GM12865 (cell line): ENCODE data around the gene RHBDL1.

ENCODE experiments used
- DNase-seq: peaks from one replicate; pipeline ENCODE4 v3.0.0; 2010; ENCODE audit warnings: low read depth
- H3K4me3 ChIP-seq: 2 replicates; pipeline ENCODE4 v1.5.1; 2011; ENCODE audit warnings: mild to moderate bottlenecking, low read depth, low read length, control low read depth
- CTCF ChIP-seq: IDR thresholded peaks from 2 replicates; pipeline ENCODE4 v1.5.1; 2011; ENCODE audit warnings: low read length, control low read depth, low read depth, inconsistent platforms; ENCODE audit not compliant: insufficient read depth; ENCODE audit errors: missing control alignments

RHBDL1 gene

DNA sequence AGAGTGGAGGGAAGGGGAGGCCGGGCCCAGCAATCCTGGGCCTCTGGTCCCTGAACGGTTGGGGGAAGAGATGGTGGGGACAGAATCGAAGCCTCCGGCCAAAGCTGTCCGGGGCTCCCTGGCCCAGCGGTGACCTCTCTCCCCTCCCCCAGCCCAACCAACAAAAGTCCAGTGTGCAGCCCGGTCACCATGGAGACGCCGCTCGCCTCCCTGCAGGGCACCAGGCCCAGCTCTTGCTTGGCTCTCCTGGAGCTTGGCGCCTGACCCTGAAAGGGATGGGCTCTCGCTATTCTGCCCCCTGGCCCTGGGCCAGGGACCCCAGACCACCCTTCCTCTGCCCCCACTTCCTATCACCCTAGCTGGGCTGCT lies 40.7 kb downstream of the RHBDL1 start:
- no peak for TF ChIP-seq CTCF
- no peak for DNase-seq
- no peak overlapping the region for H3K4me3 ChIP-seq

DNA sequence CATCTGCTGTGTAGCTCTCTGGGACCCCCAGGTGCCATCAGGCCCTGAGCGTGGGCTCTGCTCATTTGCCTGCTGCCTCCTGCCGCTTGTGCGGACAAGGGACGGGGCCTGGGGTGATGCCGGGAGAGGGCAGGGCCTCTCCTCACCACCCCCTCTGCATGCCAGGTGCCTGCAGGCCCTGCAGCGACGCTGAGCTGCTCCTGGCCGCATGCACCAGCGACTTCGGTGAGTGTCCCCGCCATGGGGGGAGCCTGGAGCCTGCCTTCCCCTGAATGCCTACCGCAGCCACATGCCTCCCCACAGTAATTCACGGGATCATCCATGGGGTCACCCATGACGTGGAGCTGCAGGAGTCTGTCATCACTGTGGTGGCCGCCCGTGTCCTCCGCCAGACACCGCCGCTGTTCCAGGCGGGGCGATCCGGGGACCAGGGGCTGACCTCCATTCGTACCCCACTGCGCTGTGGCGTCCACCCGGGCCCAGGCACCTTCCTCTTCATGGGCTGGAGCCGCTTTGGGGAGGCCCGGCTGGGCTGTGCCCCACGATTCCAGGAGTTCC lies 41.4 kb downstream of the RHBDL1 start:
- no peak for DNase-seq
- no peak for TF ChIP-seq CTCF
- H3K4me3 ChIP-seq, result no peak overlapping the region

- no peak overlapping the region for H3K4me3 ChIP-seq
- no peak for DNase-seq
- TF ChIP-seq CTCF, result no peak
Measured at GRCh38 chr16:717450-718245, 42.2 kb downstream of the RHBDL1 start.

GRCh38 chr16:718389-718788 lies 42.9 kb downstream of the RHBDL1 start:
- no peak for DNase-seq
- H3K4me3 ChIP-seq, result no peak overlapping the region
- no peak for TF ChIP-seq CTCF

- no peak for TF ChIP-seq CTCF
- DNase-seq, result no peak
- H3K4me3 ChIP-seq, result no peak overlapping the region
Measured at GRCh38 chr16:718922-719321, 43.5 kb downstream of the RHBDL1 start.

- H3K4me3 ChIP-seq, result peak overlapping the region; percentile 86
- DNase-seq, result no peak
- TF ChIP-seq CTCF, result no peak
Measured at GRCh38 chr16:719815-720446, 44.5 kb downstream of the RHBDL1 start.
